Stimulated activated naive CD4-positive, alpha-beta T cell (primary cell): ENCODE measurements around the gene ZCCHC9.
"Not testable (repeated sequence)": the region's sequence is repeated elsewhere in the genome, so short reads cannot be mapped to it uniquely, and the experiment has no call there.

Experiments used
- DNase-seq, 6 experiments: peaks; one replicate each; lab custom pipeline; 2025; lab: John Stamatoyannopoulos, UW

Gene ZCCHC9

GRCh38 chr5:81301271-81302015 is at the start of gene ZCCHC9:
Gene ZCCHC9 (plus strand): TSS chr5:81301587. CDS start chr5:81304758, 3,171 bp downstream.
- DNase-seq: peak; percentile 78 to 90 (median 88)

GRCh38 chr5:81251922-81252321 is 49.5 kb upstream of the ZCCHC9 start:
- no peak for DNase-seq

GRCh38 chr5:81252904-81253303 is 48.5 kb upstream of the ZCCHC9 start:
- DNase-seq: no peak

GRCh38 chr5:81253875-81254274 is 47.5 kb upstream of the ZCCHC9 start:
- DNase-seq: no peak

- DNase-seq: no peak
Observed at GRCh38 chr5:81254886-81255559, 46.4 kb upstream of the ZCCHC9 start.

- DNase-seq: no peak
Observed at GRCh38 chr5:81256766-81257165, 44.6 kb upstream of the ZCCHC9 start.

GRCh38 chr5:81262796-81263195 is 38.6 kb upstream of the ZCCHC9 start:
- not testable (repeated sequence) for DNase-seq

- DNase-seq: no peak
Observed at GRCh38 chr5:81265101-81265500, 36.3 kb upstream of the ZCCHC9 start.

- no peak for DNase-seq
Observed at GRCh38 chr5:81268521-81269196, 32.7 kb upstream of the ZCCHC9 start.

- no peak for DNase-seq
Observed at GRCh38 chr5:81269751-81270393, 31.5 kb upstream of the ZCCHC9 start.

- not testable (repeated sequence) for DNase-seq
Observed at GRCh38 chr5:81270394-81271027, 30.9 kb upstream of the ZCCHC9 start.

- DNase-seq: no peak
Observed at GRCh38 chr5:81283976-81284375, 17.4 kb upstream of the ZCCHC9 start.

- DNase-seq: no peak
Observed at GRCh38 chr5:81286059-81286617, 15.2 kb upstream of the ZCCHC9 start.

- DNase-seq: no peak
Observed at GRCh38 chr5:81288021-81288433, 13.4 kb upstream of the ZCCHC9 start.

- DNase-seq: no peak
Observed at GRCh38 chr5:81290146-81290545, 11.2 kb upstream of the ZCCHC9 start.

GRCh38 chr5:81292130-81292529 is 9.3 kb upstream of the ZCCHC9 start:
- DNase-seq: no peak

- not testable (repeated sequence) for DNase-seq
Observed at GRCh38 chr5:81294021-81294420, 7.4 kb upstream of the ZCCHC9 start.

- no peak for DNase-seq
Observed at GRCh38 chr5:81297531-81297930, 3.9 kb upstream of the ZCCHC9 start.

GRCh38 chr5:81300921-81301270 is 491 bp upstream of the ZCCHC9 start:
- no peak for DNase-seq

- DNase-seq: no peak
Observed at GRCh38 chr5:81302596-81302995, 1.2 kb downstream of the ZCCHC9 start.

GRCh38 chr5:81303563-81303962 is 2.2 kb downstream of the ZCCHC9 start:
- DNase-seq: no peak

- DNase-seq: no peak
Observed at GRCh38 chr5:81305785-81306184, 4.4 kb downstream of the ZCCHC9 start.
